H1 (cell line): ENCODE results near the gene ACSL6.

Experiments
- EZH2 ChIP-seq: fragments of 200-600 bp; sonication (generic); IDR thresholded peaks from 2 replicates; pipeline ENCODE4 v1.7.1; 2012; ENCODE audit warnings: low read depth, mild to moderate bottlenecking, moderate library complexity, low read length, inconsistent platforms; ENCODE audit not compliant: severe bottlenecking
- POLR2A ChIP-seq, 2 experiments: IDR thresholded peaks; 1 replicate in 1 of 2; 2 replicates in 1 of 2; pipeline ENCODE4 v1.6.1; 2011; ENCODE audit warnings: low read depth in 2 of 2, low read length in 2 of 2, mild to moderate bottlenecking in 2 of 2; ENCODE audit errors: control extremely low read depth in 1 of 2
- POLR2AphosphoS5 ChIP-seq: IDR thresholded peaks from 2 replicates; pipeline ENCODE4 v1.6.1; 2011; ENCODE audit warnings: low read depth, low read length
- RAD21 ChIP-seq, 2 experiments: IDR thresholded peaks in 1 of 2; conservative IDR thresholded peaks in 1 of 2; 2 replicates each; pipeline ENCODE4 v1.6.1; 2011; ENCODE audit warnings: low read depth in 2 of 2, low read length in 2 of 2, improper control_type of control experiment in 1 of 2, inconsistent platforms in 1 of 2, mild to moderate bottlenecking in 1 of 2, moderate library complexity in 1 of 2
- SP1 ChIP-seq: IDR thresholded peaks from 2 replicates; pipeline ENCODE4 v1.6.1; 2011; ENCODE audit warnings: low read depth, low read length
- USF2 ChIP-seq: IDR thresholded peaks from 2 replicates; pipeline ENCODE4 v1.6.1; 2011; ENCODE audit warnings: low read length, improper control_type of control experiment

GRCh38 chr5:131994533-131995226, 16.8 kb downstream of the ACSL6 start:
- no peak for TF ChIP-seq USF2
- no peak for TF ChIP-seq RAD21 (IDR thresholded peaks at IDR 0.05 in 1 of 2, conservative IDR thresholded peaks at IDR 0.05 in 1 of 2; ENCODE audit: low read depth in 2 of 2, low read length in 2 of 2)
- no peak for TF ChIP-seq EZH2
- TF ChIP-seq POLR2A (IDR thresholded peaks at IDR 0.05; ENCODE audit: control extremely low read depth in 1 of 2, low read depth in 2 of 2, low read length in 2 of 2): no peak
- 0 out of 2 replicates have a peak, but pooled peaks have one; percentile 28 for TF ChIP-seq SP1
- no peak for TF ChIP-seq POLR2AphosphoS5
